HG03457 (cell line): ENCODE measurements around the gene NUP160.
"Not testable (repeated sequence)": the region's sequence is repeated elsewhere in the genome, so short reads cannot be mapped to it uniquely, and the experiment has no call there.

Source experiments
- ATAC-seq: cut with Tn5 transposase; IDR thresholded peaks from one replicate; pipeline ENCODE4 v1.9.1; 2021; ENCODE audit warnings: moderate number of reproducible peaks; ENCODE audit not compliant: unreplicated experiment

NUP160 gene

DNA sequence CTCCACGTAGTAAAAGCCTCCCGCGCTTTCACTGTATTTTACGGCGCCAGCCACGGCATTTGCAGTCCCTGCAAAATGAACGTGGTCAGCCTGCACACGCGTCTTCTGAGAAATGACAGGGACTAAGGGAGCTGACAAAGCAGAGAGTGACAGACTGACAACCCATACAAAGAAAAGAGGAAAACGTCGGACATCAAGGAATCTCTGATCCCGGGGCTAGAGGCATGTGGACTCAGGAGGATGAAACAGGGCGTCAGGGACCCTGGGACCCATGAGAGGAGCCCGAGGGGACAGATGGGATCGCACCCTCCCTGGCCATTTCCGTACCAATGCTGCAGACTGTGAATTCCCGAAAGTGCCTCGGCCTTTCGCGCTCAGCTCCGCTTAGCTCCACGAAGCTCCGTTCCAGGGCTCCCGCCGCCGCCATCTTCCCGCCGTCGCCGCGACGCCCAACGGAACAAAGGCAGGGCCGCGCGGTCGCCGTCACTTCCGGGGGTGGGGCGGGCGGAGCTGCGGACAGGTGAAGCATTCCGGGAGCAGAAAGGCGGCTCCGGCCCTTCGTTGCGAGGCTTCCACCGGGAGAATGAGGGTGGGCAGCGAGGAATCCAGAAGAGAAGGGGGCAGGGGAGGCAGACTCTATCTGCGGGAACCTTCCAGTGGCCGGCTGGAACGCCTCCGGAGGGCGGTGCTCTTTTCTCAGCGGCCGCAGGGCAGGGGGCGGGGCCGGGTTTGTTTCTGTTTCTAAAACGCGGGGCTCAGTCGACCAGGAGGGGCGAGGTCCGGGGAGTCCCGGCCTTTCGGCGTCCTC lies at the start of gene NUP160:
Gene NUP160 (minus strand): TSS at position 459 of the 808 bp plus-strand sequence. CDS start 32 bp downstream, at position 427.
- peak; percentile 64 for ATAC-seq

- ATAC-seq = no peak
Measured at GRCh38 chr11:47896199-47896598, 48.0 kb upstream of the NUP160 start.

DNA sequence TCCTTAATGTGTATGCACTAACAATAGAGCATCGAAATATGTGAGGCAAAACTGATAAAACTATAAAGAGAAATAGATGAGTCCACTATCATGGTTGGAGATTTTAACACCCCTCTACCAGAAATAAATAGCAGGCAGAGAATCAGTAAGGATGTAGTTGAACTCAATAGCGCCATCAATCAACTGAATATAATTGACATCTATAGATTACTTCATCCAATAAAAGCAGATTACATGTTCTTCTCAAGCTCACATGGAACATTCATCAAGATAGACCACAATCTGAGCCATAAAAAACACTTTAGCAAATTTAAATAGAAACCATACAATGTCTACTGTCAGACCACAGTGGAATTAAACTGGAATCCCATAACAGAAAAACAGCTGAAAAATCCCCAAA lies 46.9 kb upstream of the NUP160 start:
- ATAC-seq = no peak

DNA sequence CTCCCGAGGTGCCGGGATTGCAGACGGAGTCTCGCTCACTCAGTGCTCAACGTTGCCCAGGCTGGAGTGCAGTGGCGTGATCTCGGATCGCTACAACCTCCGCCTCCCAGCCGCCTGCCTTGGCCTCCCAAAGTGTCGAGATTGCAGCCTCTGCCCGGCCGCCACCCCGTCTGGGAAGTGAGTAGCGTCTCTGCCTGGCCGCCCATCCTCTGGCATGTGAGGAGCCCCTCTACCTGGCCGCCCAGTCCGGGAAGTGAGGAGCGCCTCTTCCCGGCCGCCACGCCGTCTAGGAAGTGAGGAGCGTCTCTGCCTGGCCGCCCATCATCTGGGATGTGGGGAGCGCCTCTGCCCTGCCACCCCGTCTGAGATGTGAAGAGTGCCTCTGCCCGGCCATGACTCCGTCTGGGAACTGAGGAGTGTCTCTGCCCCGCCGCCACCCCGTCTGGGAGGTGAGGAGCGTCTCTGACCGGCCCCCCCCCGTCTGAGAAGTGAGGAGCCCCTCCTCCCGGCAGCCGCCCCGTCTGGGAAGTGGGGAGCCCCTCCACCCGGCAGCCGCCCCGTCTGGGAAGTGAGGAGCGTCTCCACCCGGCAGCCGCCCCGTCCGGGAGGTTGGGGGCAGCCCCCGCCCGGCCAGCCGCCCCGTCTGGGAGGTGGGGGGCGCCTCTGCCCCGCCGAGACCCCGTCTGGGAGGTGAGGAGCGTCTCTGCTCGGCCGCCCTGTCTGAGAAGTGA lies 44.6 kb upstream of the NUP160 start:
- not testable (repeated sequence) for ATAC-seq

DNA sequence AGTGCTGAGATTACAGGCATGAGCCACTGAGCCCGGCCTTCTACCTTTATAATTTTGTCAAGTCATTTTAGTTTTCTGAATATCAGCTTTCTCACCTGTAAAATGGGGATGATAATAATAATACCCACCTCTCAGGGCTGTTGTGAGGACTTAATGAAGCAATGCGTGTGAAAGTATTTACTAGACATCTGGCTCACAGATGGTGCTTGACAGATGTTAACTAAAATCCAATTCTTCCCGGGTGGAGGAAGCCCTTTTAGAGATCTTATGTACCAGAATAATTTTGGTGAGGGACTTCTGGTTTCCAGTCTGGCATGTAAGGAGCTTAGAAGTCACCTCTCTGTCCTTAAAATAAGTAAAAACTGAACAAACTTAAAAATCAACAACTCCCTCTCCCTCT lies 43.7 kb upstream of the NUP160 start:
- no peak for ATAC-seq

DNA sequence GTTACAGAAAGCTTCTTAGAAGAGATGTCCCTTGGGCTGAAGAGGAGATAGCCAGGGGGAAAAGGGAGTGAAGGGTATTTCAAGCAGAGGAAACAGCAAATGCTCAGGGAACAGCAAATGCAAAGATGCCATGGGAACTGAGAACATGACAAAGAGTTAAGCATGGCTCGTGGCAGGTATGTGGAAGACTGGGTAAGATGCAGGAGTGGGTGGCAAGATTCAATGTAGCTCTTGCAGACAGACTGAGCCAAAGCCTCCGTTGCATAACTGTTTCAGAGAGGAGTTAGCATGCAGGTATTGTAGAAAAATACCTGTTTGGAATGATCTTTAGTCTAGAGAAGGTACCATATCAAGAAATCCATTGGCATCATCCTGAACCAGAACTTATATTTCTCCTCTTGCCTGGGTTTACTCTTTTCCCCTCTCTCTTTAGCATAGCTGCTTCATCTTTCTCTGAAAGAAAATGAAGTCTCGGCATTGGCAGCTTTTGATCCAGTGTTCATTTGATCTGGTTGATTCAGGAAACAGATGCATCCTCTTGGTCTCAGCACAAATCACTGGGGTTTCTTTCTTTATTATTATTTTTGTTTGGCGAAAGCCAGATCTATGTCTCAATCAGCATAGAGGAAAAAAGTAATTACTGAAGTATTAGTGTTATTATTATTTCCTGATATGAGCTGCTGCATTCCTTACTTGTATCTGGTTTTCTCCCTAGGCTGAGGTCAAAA lies 41.7 kb upstream of the NUP160 start:
- no peak for ATAC-seq

DNA sequence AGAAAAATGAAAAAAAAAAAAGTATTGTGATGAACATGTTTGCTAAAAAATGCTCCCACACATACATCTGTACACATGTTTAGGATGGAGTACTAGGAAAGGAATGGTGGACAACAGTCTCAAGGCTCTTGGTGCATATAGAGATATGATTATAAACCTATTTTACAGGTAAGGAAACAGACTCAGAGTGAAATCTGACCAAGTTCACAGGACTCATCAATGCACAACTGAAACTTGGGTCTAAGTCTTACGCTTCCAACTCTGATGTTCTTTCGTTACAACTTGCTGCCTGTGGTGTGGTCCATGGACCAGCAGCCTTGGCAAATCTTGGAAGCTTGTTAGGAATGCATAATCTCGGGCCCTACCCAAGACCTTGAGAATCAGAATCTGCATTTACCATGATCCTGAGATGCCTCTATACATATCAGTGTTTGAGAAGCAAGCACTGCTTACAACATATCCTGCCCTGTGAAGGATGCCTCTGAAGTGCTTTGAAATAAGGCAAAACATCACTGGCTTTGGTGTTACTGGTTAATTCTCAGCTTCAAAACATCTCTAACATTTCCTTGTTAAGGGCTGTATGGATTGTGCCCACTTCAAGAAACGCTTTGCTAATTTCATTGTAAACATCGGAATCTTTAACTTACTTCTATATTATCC lies 39.9 kb upstream of the NUP160 start:
- ATAC-seq = no peak

DNA sequence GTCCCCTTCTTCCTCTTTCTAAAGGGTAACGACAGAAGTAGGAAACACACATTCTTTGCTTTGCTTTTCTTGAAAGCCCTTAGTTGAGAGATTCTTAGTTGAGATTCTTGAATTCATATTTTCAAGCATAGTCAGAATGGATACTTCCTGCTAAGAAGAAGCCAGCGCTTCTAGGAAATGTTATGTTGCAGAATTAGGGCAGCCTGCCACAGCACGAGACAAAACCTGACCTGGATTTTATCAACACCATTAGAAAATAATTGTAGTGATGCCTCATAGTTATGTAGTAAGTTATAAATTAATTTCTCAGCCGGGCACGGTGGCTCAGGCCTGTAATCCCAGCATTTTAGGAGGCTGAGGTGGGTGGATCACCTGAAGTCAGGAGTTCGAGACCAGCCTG lies 37.9 kb upstream of the NUP160 start:
- no peak for ATAC-seq

DNA sequence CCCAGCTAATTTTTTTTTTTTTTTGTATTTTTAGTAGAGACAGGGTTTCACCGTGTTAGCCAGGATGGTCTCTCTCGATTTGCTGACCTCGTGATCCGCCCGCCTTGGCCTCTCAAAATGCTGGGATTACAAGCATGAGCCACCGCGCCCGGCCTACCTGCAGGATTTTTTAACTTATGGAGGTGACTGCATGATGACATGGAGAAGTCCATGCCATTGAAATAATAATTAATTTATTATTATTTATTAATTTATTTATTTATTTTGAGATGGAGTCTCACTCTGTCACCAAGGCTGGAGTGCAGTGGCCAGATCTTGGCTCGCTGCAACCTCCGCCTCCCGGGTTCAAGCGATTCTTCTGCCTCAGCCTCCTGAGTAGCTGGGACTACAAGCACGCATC lies 34.3 kb upstream of the NUP160 start:
- ATAC-seq = not testable (repeated sequence)

DNA sequence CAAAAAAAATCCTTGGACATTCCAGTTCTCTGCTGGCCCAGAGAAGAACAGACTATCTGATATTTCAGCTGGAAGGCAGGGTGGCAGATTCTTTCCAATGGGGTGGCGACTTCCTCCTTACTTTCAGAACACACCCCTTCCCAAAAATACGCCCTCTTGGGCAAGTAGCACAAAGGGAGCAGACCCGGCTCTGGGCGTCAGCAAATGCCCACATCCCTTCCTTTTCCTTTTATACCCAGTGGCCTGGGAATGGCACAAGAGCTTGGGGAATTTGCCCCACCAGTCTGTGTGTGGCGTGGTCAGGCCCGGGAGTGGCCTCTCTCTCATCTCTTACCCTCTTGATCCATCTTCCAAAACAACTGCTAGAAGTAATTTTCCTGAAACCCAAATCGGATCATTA lies 33.0 kb upstream of the NUP160 start:
- no peak for ATAC-seq

GRCh38 chr11:47879259-47880158 lies 31.4 kb upstream of the NUP160 start:
- no peak for ATAC-seq

DNA sequence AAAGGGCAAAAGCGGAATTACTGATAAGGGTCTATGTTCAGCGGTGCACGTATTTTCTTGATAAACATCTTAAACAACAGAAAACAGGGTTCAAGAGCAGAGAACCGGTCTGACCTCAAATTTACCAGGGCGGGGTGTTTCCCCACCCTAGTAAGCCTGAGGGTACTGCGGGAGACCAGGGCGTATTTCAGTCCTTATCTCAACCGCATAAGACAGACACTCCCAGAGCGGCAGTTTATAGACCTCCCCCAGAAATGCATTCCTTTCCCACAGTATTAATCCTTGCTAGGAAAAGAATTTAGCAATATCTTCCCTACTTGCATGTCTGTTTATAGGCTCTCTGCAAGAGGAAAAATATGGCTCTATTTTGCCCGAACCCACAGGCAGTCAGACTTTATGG lies 27.7 kb upstream of the NUP160 start:
- ATAC-seq = not testable (repeated sequence)

DNA sequence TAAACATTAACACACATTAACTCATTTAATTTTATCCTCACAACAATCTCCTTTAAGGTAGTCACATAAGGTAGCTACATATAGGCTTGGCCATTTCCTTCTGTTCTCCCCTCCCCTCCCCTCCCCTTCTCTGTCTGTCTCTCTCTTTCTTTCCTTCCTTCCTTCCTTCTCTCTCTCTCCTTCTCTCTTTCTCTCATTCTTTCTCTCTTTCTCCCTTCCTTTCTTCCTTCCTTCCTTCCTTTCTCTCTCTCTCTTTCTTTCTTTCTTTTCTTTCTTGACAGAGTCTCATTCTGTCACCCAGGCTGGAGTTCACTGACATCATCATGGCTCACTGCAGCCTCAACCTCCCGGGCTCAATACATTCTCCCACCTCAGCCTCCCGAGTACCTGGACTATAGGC lies 22.3 kb upstream of the NUP160 start:
- ATAC-seq = no peak

- no peak for ATAC-seq
Measured at GRCh38 chr11:47869544-47870393, 21.6 kb upstream of the NUP160 start.

DNA sequence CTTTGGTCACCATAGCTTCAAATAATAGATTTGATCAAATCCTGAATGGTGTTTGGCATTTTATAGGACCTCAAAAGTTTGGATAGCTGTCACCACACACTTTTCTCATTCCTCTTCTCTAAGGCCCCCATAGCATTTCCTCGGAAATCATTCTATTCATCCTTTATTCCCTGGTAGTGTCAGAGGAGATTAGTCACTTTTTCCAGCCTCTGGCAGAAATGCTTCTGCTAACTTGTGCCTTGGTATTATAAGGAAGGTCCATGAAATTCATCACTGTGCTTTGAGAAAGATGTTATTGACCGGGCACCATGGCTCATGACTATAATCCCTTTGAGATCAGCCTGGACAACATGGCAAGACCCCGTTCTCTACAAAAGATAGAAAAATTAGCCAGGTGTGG lies 19.7 kb upstream of the NUP160 start:
- no peak for ATAC-seq

DNA sequence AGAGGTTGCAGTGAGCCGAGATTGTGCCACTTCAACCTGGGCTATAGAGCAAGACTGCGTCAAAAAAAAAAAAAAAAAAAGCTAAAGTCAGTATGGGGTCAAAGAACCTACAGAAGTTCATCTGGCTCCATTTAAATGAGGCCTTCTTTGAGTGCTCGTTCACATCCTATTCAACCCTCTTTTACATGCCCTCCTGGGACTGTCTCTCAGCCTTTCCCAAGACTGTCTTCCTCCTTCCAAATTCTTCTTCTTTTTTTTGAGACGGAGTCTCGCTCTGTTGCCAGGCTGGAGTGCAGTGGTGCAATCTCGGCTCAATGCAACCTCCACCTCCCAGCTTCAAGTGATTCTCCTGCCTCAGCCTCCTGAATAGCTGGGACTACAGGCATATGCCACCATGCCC lies 18.7 kb upstream of the NUP160 start:
- ATAC-seq = not testable (repeated sequence)

DNA sequence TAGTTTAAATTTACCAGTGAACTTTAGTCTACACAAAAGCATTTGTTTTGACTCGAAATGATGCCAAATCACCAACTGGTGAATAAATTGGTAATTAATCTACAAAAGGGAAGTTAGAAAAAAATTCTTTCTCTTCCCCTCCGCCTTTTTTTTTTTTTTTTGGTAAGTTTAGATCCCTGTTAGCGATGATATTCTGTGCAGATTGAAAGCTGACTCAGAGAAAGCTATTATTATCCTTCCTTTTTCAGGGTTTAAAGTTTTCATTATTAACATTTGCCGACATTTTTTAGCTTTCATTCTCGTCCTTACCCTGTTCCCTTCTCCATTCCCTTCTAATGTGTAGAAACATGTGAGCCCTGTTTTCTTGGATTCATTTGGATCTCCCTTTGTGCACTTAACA lies 16.8 kb upstream of the NUP160 start:
- ATAC-seq = no peak

DNA sequence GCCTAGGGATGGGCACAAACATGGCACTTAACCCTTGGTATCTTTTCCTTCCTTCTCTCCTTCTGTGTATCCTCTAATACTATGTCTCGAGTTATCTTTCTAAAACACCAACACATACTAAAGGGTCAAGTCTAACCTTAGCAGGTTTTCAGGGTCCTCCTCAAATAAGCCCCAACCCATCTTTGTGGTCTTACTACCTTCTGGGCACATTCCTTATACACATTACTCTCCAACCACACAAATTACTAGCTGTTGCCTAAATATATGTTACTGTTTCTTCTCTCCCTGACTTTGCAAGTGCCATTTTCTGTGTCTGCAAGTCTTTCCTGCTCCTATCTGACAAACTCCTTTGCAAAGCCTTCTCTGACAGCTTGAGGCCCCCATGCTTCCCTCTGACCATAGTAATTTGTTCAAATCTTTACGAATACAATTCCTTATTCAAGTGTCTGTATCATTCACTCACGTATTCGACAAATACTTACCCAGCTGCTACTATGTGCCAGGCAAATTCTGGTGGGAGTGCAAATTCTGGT lies 15.8 kb upstream of the NUP160 start:
- ATAC-seq = no peak
